ENCODE data around the gene MAT1A.
"Not testable (repeated sequence)": the region's sequence is repeated elsewhere in the genome, so short reads cannot be mapped to it uniquely, and the experiment has no call there.

Gene MAT1A

GRCh38 chr10:80264081-80265056, 25.1 kb downstream of the MAT1A start:
- DNase-seq (ENCODE audit: low read depth in 2 of 2): no peak

GRCh38 chr10:80261316-80262030, 28.0 kb downstream of the MAT1A start:
- DNase-seq (ENCODE audit: low read depth in 2 of 2): no peak

GRCh38 chr10:80260295-80261243, 28.9 kb downstream of the MAT1A start:
- DNase-seq (ENCODE audit: low read depth in 2 of 2): peak in 1 of 2 donors; percentile 13

GRCh38 chr10:80259405-80259871, 30.0 kb downstream of the MAT1A start:
- DNase-seq (ENCODE audit: low read depth in 2 of 2): no peak

- DNase-seq (ENCODE audit: low read depth in 2 of 2): not testable (repeated sequence)
Measured at GRCh38 chr10:80256798-80257197, 32.7 kb downstream of the MAT1A start.

- not testable (repeated sequence) for DNase-seq (ENCODE audit: low read depth in 2 of 2)
Measured at GRCh38 chr10:80254726-80255125, 34.7 kb downstream of the MAT1A start.

GRCh38 chr10:80253963-80254271, 35.5 kb downstream of the MAT1A start:
- DNase-seq (ENCODE audit: low read depth in 2 of 2): not testable (repeated sequence)

GRCh38 chr10:80253266-80253962, 36.0 kb downstream of the MAT1A start:
- no peak for DNase-seq (ENCODE audit: low read depth in 2 of 2)

GRCh38 chr10:80252296-80252887, 37.1 kb downstream of the MAT1A start:
- DNase-seq (ENCODE audit: low read depth in 2 of 2): no peak

GRCh38 chr10:80251703-80252280, 37.7 kb downstream of the MAT1A start:
- not testable (repeated sequence) for DNase-seq (ENCODE audit: low read depth in 2 of 2)

GRCh38 chr10:80250399-80250798, 39.1 kb downstream of the MAT1A start:
- DNase-seq (ENCODE audit: low read depth in 2 of 2): not testable (repeated sequence)

GRCh38 chr10:80249906-80250305, 39.6 kb downstream of the MAT1A start:
- DNase-seq (ENCODE audit: low read depth in 2 of 2): not testable (repeated sequence)

GRCh38 chr10:80247611-80248010, 41.8 kb downstream of the MAT1A start:
- not testable (repeated sequence) for DNase-seq (ENCODE audit: low read depth in 2 of 2)

- not testable (repeated sequence) for DNase-seq (ENCODE audit: low read depth in 2 of 2)
Measured at GRCh38 chr10:80244371-80244770, 45.1 kb downstream of the MAT1A start.

- not testable (repeated sequence) for DNase-seq (ENCODE audit: low read depth in 2 of 2)
Measured at GRCh38 chr10:80242341-80242740, 47.1 kb downstream of the MAT1A start.

- DNase-seq (ENCODE audit: low read depth in 2 of 2): not testable (repeated sequence)
Measured at GRCh38 chr10:80236457-80236856, 53.0 kb downstream of the MAT1A start.

- not testable (repeated sequence) for DNase-seq (ENCODE audit: low read depth in 2 of 2)
Measured at GRCh38 chr10:80234331-80235235, 54.9 kb downstream of the MAT1A start.

- DNase-seq (ENCODE audit: low read depth in 2 of 2): not testable (repeated sequence)
Measured at GRCh38 chr10:80233871-80234270, 55.6 kb downstream of the MAT1A start.

GRCh38 chr10:80226723-80227122, 62.7 kb downstream of the MAT1A start:
- not testable (repeated sequence) for DNase-seq (ENCODE audit: low read depth in 2 of 2)

Measured in stimulated activated CD8-positive, alpha-beta memory T cell treated with anti-CD3 and anti-CD28 coated beads, Interleukin-2, amount 100 ng/mL, for 48 hours (primary cell).